ENCODE results near the gene TKTL1. TPM values are rescaled to one million over a fixed set of nuclear protein-coding genes. Genes with fewer than 3 reads are reported as not detected.

TKTL1 gene
- total RNA-seq, result under 0.01 TPM in 1 of 2 replicates, not detected in the other

DNA sequence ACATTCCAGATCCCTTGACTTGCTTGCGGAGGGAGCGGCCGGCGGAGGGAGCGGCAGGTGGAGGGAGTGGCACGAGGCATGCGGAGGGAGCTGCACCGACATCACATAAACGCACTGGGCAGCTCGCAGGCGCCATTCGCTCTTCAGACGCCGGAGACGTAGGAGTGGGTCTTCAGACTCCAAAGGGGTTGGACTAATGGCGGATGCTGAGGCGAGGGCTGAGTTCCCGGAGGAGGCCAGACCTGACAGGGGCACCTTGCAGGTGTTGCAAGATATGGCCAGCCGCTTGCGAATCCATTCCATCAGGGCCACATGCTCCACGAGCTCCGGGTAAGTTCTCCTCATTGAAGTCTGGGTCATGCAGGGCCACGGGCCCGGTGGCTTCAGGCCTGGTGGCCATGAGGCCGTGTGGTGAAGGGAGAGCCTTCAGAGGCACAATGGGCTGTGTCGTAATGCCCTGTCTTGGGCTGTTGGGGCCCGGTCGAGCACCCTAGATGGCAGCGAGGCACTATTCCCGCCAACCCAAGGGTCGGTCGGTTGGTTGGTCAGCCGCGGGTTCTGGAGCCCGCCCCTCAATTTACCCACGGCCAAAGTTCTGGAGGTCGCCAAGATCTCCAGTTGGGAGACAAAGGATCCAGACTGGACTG, at the start of gene TKTL1:
Gene TKTL1 (plus strand): TSS at position 132 of the 647 bp plus-strand sequence. CDS start 65 bp downstream, at position 197.

GRCh38 chrX:154257282-154257681, 38.3 kb upstream of the TKTL1 start, which contains the start of gene OPN1MW3:
OPN1MW3 (plus strand) TSS chrX:154257582; CDS start chrX:154257620, 38 bp downstream.

DNA sequence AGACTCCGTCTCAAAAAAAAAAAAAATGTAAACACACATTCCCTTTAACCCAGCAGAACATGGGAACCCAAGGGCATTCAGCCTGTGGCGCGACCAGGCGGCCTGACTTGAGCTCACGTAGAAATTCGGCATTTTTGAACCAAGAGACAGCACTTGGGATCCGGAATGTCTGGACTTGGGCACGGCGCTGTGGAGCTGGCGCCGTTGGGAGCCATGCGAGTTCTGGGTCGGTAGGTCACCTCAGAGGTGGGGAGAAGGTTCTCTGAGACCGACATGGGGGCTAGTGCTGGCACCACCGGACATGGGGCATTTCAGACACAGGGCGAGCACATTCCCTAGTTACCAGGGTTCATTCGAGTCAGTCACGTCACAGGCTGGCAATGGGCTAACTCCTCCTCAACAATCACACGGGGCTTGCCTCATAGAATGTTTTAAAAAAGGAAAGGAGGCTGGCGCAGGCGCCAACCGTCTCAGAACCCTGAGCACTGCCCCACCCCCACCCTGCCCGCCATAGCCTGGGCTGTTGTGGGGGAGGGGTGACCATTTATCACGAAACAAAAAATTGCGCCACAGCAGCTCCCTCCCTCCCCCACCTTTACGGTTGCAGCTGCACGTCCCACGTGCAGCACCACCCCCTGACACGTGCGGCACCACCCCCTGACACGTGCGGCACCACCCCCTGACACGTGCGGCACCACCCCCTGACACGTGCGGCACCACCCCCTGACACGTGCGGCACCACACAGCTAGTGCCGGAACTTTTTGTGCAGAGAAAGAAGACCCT, 612 bp upstream of the TKTL1 start, which contains the start of gene TEX28:
Gene TEX28 (minus strand): TSS at position 334 of the 784 bp plus-strand sequence. CDS start 3,007 bp downstream, outside the sequence.

DNA sequence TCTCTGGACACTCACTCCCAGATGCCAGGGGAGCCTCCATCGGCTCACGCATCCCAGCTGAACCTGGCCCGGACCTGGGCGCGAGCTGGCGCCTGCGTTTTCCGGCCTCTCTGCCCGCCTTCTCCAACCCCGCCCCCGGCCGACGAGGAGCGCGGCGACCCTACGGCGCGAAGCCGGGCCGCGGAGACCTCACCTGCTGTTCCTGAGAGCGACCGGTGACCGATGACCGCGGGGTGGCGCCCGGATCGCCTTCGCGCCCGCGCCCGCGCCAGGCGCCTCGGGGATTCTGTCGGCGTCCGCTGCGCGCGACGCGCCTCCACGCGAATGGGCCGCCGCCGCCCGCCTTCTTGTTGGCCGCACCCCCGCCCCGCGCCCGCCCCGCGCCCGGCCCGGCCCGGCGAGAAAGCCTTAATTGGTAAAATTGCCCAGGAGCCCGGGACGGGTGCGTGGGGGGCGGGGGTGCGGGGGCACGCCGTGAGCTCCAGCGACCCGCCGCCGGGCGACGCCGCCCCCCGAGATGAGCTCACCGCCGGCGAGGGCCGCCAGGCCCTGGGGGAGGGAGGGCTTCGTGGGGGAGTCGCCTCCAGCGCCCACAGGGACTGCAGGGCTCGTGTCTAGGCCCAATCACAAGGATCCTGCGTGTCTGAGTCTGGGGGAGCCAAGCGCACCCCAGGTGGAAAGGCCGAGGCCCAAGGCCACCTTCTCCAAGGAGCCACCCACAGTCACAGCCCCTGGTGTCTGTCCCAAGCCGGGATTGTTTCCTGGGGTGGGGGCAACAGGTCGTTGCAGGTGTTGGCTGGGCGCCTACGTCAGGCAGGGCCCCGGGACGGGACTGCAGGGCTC, 78.9 kb downstream of the TKTL1 start, which contains the start of gene FLNA:
Gene FLNA (minus strand): TSS at position 322 of the 843 bp plus-strand sequence. CDS start 3,389 bp downstream, outside the sequence.

DNA sequence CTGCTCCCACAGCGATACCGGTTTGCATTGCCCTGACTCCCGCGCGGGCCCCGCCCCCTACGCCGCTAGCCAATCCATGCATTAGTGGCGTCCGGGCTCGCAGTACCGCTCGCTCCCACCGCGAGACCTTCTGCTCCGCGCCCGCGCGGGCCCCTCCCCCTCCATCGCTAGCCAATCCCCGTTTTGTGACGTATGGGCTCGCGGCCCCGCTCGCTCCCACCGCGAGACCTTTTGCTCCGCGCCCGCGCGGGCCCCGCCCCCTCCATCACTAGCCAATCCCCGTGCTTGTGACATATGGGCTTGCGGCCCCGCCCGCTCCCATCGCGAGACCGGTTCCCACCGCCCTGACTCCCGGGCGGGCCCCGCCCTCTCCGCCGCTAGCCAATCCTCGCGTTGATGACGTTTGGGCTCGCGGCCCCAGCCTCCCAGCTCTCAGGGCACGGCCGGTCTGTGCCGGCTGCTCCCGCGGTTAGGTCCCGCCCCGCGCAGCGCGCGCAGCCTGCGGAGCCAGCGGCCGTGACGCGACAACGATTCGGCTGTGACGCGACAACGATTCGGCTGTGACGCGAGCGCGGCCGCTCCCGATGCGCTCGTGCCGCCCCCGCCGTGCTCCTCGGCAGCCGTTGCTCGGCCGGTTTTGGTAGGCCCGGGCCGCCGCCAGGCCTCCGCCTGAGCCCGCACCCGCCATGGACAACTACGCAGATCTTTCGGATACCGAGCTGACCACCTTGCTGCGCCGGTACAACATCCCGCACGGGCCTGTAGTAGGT, 83.4 kb downstream of the TKTL1 start, which contains the start of gene EMD:
Gene EMD (plus strand): TSS at position 497 of the 770 bp plus-strand sequence. CDS start 190 bp downstream, at position 687.

Other genes starting within 250 kb of the TKTL1 start
- 32.8 and 34.7 TPM in 2 replicates for gene MECP2, start 198.1 kb upstream of the TKTL1 start, total RNA-seq
- gene OPN1LW, start 151.6 kb upstream of the TKTL1 start, total RNA-seq, result not detected in 2 replicates
- not detected in 2 replicates for gene OPN1MW, start 113.2 kb upstream of the TKTL1 start, total RNA-seq
- not detected in 2 replicates for gene OPN1MW2, start 76.0 kb upstream of the TKTL1 start, total RNA-seq
- not detected in 2 replicates for gene OPN1MW3, start 38.2 kb upstream of the TKTL1 start, total RNA-seq
- gene TEX28, start 671 bp upstream of the TKTL1 start, total RNA-seq, result not detected in 2 replicates
- gene FLNA, start 78.8 kb downstream of the TKTL1 start, total RNA-seq, result 1,397 and 1,424 TPM in 2 replicates
- 32.3 and 38.3 TPM in 2 replicates for gene EMD, start 83.5 kb downstream of the TKTL1 start, total RNA-seq
- gene RPL10, start 102.6 kb downstream of the TKTL1 start, total RNA-seq, result 2,059 and 2,767 TPM in 2 replicates
- 72.6 and 76.0 TPM in 2 replicates for gene DNASE1L1, start 113.5 kb downstream of the TKTL1 start, total RNA-seq
- 19.4 and 23.1 TPM in 2 replicates for gene TAFAZZIN, start 115.7 kb downstream of the TKTL1 start, total RNA-seq
- gene ATP6AP1, start 132.9 kb downstream of the TKTL1 start, total RNA-seq, result 65.6 and 70.3 TPM in 2 replicates
- 76.2 and 88.4 TPM in 2 replicates for gene GDI1, start 141.4 kb downstream of the TKTL1 start, total RNA-seq
- 30.4 and 43.2 TPM in 2 replicates for gene FAM50A, start 148.3 kb downstream of the TKTL1 start, total RNA-seq
- 8.4 and 13.8 TPM in 2 replicates for gene PLXNA3, start 162.5 kb downstream of the TKTL1 start, total RNA-seq
- 8.5 and 12.9 TPM in 2 replicates for gene LAGE3, start 183.5 kb downstream of the TKTL1 start, total RNA-seq
- gene UBL4A, start 190.8 kb downstream of the TKTL1 start, total RNA-seq, result 32.4 and 32.8 TPM in 2 replicates
- gene SLC10A3, start 194.8 kb downstream of the TKTL1 start, total RNA-seq, result 17.3 and 18.7 TPM in 2 replicates
- 14.5 and 18.2 TPM in 2 replicates for gene FAM3A, start 220.4 kb downstream of the TKTL1 start, total RNA-seq

Measured in thoracic aorta endothelial cell (primary cell).